D341Med (cell line): ENCODE data around the gene PTPN14.
"Not testable (repeated sequence)": the region's sequence is repeated elsewhere in the genome, so short reads cannot be mapped to it uniquely, and the experiment has no call there.

Source experiments
- DNase-seq: peaks from one replicate; pipeline ENCODE4 v3.0.0; 2012; ENCODE audit warnings: low spot score

Gene PTPN14

GRCh38 chr1:214541693-214542092 is 9.7 kb downstream of the PTPN14 start:
- no peak for DNase-seq

DNA sequence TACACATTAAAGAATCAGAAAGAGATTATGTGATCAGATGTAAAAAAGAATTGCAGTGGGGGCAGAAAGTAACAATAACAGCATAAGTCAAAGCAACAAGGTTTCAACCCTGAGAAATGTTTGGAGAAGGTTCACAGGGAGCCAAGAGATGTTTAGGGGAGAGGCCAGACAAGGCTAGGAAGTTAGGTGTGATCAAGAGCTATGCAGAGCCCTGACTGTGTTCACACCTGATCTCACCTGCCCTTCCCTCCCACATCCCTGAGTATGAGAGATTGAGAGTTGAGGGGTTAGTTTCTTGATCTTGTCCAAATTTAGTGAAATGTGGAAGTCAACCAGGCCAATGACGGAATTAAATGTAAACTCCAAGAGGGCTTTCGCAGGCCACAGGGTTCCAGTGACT is 10.2 kb downstream of the PTPN14 start:
- DNase-seq = no peak

DNA sequence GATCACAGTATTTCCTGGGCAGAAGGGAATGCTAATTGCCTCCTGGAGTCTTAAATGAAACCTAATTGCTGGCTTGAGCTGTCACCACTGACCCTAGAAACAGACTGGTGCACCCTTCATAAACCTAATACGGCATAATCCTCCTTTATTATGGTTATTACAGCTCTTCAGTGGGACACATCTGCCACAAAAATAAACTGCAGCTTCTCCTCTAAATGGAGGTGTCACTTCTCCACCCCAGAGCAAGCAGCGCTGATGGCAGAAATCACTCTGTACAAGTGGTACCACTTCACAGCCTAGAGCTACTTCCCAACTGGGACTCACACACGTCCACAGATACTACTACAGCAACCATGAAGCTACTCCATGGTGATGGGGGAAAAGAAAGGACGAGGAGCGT is 11.1 kb downstream of the PTPN14 start:
- DNase-seq = no peak

GRCh38 chr1:214538496-214538895 is 12.9 kb downstream of the PTPN14 start:
- DNase-seq = no peak

DNA sequence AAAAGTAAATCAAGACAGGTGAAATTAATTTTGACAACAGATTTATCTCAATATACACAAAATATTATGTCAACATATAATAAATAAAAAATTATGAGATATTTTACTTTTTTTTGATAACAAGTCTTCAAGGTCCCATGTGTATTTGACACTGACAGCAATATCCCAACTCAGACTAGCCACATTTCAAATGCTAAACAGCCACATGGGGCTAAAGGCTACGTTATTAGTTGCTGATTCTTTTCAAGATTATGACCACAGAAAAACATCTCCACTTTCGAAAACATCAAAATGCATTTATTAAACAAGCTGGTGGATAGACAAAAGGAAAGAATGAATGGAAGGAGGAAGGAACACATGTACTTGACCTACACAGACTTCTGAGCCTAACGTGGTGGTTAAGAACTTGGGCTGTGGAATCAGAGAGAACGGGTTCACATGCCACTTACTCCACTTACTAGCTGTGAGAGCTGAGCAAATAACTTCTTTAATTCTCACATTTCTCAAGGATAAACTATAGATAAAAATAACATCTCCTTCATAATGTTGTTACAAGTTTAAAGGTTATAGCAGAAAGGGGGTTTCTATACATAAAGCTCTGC is 13.4 kb downstream of the PTPN14 start:
- no peak for DNase-seq

- DNase-seq = no peak
Observed at GRCh38 chr1:214537219-214537618, 14.2 kb downstream of the PTPN14 start.

- no peak for DNase-seq
Observed at GRCh38 chr1:214532070-214532469, 19.3 kb downstream of the PTPN14 start.

GRCh38 chr1:214525535-214526019 is 25.8 kb downstream of the PTPN14 start:
- no peak for DNase-seq

GRCh38 chr1:214524824-214525223 is 26.6 kb downstream of the PTPN14 start:
- no peak for DNase-seq

DNA sequence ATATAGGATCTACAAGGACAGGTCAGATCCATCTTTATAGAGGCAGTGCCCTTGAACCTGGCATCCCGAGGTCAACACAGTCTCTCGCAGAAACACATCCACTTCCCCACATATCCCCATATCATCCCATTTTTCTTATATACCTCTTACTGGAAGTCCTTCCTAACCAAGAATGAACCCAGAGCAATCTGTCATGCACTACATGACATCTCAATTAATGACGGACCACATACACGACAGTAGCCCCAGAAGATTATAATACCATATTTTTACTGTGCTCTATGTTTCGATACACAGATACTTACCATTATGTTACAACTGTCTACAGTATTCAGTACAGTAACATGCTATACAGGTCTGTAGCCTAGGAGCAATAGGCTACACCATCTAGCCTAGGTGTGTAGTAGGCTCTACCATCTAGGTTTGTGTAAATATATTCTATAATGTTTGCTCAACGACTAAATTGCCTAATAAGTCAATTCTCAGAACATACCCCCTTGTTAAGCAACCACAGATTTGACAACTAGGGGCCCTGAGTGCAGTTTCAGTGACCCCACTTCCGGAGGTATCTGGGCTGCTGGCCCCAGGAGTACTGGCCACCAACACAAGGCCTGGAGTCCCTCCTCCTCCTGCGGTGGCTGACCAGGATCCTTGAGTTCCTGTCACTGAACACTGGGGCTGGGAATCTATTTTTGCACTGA is 28.1 kb downstream of the PTPN14 start:
- no peak for DNase-seq

GRCh38 chr1:214521458-214521857 is 29.9 kb downstream of the PTPN14 start:
- DNase-seq = not testable (repeated sequence)

DNA sequence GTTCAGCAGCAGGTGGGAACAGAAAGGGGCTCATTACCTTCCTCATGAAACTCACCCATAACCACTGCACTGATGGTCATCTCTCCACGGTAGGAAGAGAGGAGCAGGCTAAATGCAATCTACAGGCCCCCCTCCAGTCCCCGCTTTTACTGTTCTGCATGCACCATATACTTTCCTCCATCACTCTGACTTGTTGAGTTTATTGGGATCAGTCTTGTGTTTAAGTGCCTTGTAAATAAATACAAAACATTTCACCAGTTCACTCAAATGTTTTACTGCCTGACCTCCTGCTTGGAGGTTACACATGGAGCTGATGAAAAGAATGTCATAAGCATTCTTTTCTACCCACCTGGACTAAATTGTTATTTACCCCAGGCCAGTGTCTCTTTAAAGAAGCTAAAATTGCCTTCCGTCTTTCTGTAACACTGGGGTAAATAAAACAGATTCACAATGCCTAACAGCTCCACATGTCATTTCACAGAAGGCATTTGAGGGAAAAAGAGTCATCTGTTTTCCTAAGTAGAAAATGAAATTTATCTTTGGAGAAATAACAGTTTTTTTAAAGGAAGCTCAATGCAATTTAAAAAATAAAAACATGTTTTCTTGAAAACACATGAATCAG is 30.7 kb downstream of the PTPN14 start:
- DNase-seq = no peak

- no peak for DNase-seq
Observed at GRCh38 chr1:214518361-214518760, 33.0 kb downstream of the PTPN14 start.

GRCh38 chr1:214516434-214517326 is 34.7 kb downstream of the PTPN14 start:
- no peak for DNase-seq

DNA sequence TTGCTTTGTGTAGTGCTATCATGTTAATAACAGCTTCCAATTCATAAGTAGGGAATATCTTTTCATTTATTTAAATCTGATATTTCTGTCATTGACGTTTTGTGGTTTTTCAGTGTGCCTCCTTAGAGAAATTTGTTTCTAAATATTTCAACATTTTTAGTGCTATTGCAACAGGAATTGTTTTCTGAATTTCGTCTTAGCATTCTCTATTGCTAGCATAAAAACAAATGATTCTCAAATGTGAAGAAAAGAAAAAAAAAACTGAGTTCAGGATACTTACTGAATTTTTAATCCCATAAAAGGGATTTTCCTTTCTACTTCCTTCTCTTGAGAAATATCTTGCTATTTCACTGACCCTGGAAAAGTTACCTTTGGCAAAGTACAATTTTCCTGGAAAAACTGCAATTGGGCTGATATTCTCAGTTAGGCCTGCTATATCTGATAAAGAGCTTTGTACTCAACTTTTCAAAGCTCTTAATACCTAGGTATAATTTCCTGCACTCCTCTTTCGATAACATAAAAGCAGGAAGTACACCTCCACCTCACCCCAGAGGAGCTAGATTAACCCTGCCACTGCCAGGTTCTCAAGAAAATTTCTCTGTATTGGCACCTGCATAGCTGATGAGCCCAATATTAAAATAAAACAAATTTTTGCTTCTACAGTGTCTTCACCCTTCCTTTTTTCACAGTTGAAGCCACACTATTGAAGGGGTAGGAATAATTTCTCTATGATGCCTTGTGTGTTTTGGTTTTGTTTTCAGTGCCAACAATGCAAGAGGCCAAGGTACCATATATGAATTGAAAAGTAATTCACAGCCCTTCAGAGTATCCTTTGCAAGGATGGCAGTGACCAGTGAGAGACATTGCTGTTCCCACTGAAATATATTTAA is 35.6 kb downstream of the PTPN14 start:
- DNase-seq = no peak

- DNase-seq = no peak
Observed at GRCh38 chr1:214514819-214515383, 36.5 kb downstream of the PTPN14 start.

DNA sequence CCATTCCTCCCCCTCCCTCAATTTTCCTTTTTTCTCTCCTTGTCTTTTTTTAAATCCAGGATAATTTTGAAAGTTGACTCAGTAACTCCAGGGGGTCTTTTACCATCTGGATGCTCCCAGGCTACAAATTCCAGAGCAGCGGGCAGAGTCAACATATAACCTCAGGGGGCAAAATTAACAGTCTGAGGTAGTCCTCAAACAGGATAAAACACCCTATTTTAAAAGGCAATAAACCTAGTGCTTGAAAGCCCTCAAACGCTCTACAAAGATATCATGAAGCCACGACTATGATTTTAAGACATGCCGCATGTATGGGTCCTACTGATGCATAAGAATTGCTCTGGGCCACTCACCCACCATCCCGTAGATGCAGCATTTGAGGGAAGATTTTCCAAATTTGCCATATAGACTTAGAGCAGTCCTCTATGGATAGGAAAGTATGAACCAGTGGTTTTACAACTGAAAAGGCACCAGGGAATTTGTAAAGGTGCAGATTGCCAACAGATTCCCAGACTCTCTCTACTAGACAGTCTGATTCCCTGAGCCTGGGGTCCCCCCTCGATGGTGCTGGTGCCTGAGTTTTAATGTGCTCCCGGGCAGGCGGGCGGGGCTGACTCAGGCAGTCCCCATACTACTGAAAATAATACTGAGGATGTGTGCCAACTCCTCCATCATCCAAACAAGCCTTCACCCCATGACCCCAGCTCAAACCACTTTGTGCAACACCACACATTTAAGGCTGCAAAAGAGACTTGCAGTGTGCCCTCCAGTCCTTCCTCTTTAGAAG is 37.2 kb downstream of the PTPN14 start:
- DNase-seq = no peak

DNA sequence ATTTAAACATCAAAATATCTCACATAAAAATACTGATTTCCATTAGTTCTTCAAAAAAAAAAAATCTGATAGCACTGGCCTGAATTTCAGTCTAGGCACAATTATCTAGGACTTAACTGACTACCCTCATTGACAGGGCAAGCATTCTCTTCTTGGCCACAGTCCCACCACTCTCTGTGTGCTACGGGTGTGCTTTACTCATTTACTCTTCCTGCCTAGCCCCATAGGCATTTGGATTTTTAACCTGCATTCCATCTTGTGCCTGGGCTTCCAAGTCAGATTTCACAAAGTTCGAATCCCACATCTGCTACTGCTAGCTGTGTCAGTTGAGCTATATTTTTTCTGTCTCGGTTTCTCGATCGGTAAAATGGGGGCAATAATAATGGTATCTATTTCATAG is 38.0 kb downstream of the PTPN14 start:
- no peak for DNase-seq

DNA sequence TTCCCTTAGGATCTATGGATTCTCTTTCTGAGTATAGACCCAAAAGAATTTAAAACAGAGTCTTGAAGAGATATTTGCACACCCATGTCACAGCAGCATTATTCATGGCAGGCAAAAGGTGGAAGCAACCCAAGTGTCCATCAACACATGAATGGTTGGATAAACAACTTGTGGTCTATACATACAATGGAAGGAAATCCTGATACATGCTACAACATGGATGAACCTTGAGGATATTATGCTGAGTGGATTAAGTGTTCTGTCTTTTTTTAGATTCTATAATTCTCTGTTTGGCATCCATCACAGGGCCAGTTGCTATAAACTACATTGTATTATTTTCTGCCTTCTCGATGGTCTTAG is 39.8 kb downstream of the PTPN14 start:
- no peak for DNase-seq

- DNase-seq = no peak
Observed at GRCh38 chr1:214510914-214511638, 40.3 kb downstream of the PTPN14 start.
